ENCODE results near the gene MPV17.

- no peak for TF ChIP-seq CTCF (IDR thresholded peaks at IDR 0.05)
- no peak for TF ChIP-seq POLR2A (IDR thresholded peaks at IDR 0.05)
These were observed 52.8 kb downstream of the MPV17 start for GRCh38 chr2:27270131-27270530.

Data from body of pancreas (tissue), 4 donors.